GM23248 (cell line): ENCODE data around the gene FYB2. TPM values are rescaled to one million over a fixed set of nuclear protein-coding genes. Genes with fewer than 3 reads are reported as not detected.
"Not testable (repeated sequence)": the region's sequence is repeated elsewhere in the genome, so short reads cannot be mapped to it uniquely, and the experiment has no call there.

Experiments used
- DNase-seq: peaks from one replicate; pipeline ENCODE4 v3.0.0-alpha.2; 2015
- H2AFZ ChIP-seq: fragments of 200-600 bp; sonication (generic); 2 replicates; pipeline ENCODE4 v1.6.1; 2016; ENCODE audit warnings: antibody characterized with exemption
- H3F3A ChIP-seq: fragments of 200-600 bp; sonication (generic); 2 replicates; pipeline ENCODE4 v1.6.1; 2016; ENCODE audit warnings: mild to moderate bottlenecking, antibody characterized with exemption, mixed run types; ENCODE audit not compliant: insufficient read depth
- H3K27ac ChIP-seq: fragments of 200-600 bp; sonication (generic); 2 replicates; pipeline ENCODE4 v1.5.1; 2016; ENCODE audit warnings: mild to moderate bottlenecking
- H3K27me3 ChIP-seq: fragments of 200-600 bp; sonication (generic); replicated peaks from 2 replicates; pipeline ENCODE4 v1.6.1; 2016; ENCODE audit warnings: mild to moderate bottlenecking; ENCODE audit not compliant: insufficient read depth
- H3K36me3 ChIP-seq: fragments of 200-600 bp; sonication (generic); 2 replicates; pipeline ENCODE4 v1.6.1; 2016; ENCODE audit warnings: low read depth, mild to moderate bottlenecking
- H3K4me1 ChIP-seq: fragments of 200-600 bp; sonication (generic); 2 replicates; pipeline ENCODE4 v1.6.1; 2016; ENCODE audit warnings: mild to moderate bottlenecking; ENCODE audit not compliant: insufficient read depth
- H3K4me2 ChIP-seq: fragments of 200-600 bp; sonication (generic); one replicate; pipeline ENCODE4 v1.6.1; 2016; ENCODE audit warnings: mild to moderate bottlenecking; ENCODE audit not compliant: unreplicated experiment
- H3K4me3 ChIP-seq: fragments of 200-600 bp; sonication (generic); 2 replicates; pipeline ENCODE4 v1.5.1; 2016; ENCODE audit warnings: mild to moderate bottlenecking
- H3K79me2 ChIP-seq: fragments of 200-600 bp; sonication (generic); 2 replicates; pipeline ENCODE4 v1.6.1; 2016; ENCODE audit warnings: mild to moderate bottlenecking; ENCODE audit not compliant: insufficient read depth
- H3K9ac ChIP-seq: fragments of 200-600 bp; sonication (generic); 2 replicates; pipeline ENCODE4 v1.6.1; 2016; ENCODE audit warnings: mild to moderate bottlenecking
- H3K9me2 ChIP-seq: fragments of 200-600 bp; sonication (generic); 2 replicates; pipeline ENCODE4 v1.6.1; 2016; ENCODE audit warnings: mixed run types, mild to moderate bottlenecking, moderate library complexity; ENCODE audit not compliant: insufficient read depth
- H3K9me3 ChIP-seq: fragments of 200-600 bp; sonication (generic); one replicate; pipeline ENCODE4 v1.6.1; 2017; ENCODE audit warnings: low read depth
- H4K20me1 ChIP-seq: fragments of 200-600 bp; sonication (generic); 2 replicates; pipeline ENCODE4 v1.6.0; 2016; ENCODE audit not compliant: insufficient read depth
- EZH2 ChIP-seq: fragments of 200-600 bp; sonication (generic); IDR thresholded peaks from 2 replicates; pipeline ENCODE4 v1.6.1; 2018; ENCODE audit warnings: antibody characterized with exemption, mild to moderate bottlenecking; ENCODE audit not compliant: insufficient read depth, poor library complexity, severe bottlenecking
- EZH2phosphoT487 ChIP-seq: fragments of 200-600 bp; sonication (generic); IDR thresholded peaks from 2 replicates; pipeline ENCODE4 v1.6.1; 2018; ENCODE audit warnings: antibody characterized with exemption, moderate library complexity, mild to moderate bottlenecking, low read depth; ENCODE audit not compliant: insufficient read depth
- WGBS, 2 experiments: methylation state at CpG; one replicate each; pipeline ENCODE4 v1.1.6; 2015 to 2017; ENCODE audit warnings: low lambda C conversion rate in 2 of 2, low coverage in 1 of 2; ENCODE audit errors: missing lambda C conversion rate in 2 of 2; 5-methylcytosine and 5-hydroxymethylcytosine counted together
- in situ Hi-C: fragments of 300-500 bp; cut with MboI; formaldehyde crosslinking; loops from 2 replicates; pipeline ENCODE4 v1.15.0; 2020
- polyA plus RNA-seq: library from polyadenylated mRNA; unstranded; fragments of >200 nt; fragmentation: Nextera tagmentation; extraction: Ambion mirVana; gene quantifications from 2 replicates; pipeline ENCODE4 v1.2.1, GENCODE V29; 2016
- total RNA-seq: library from RNA; depleted of rRNA; stranded (reverse); fragments of >200 nt; shearing (Covaris generic); gene quantifications from 2 replicates; pipeline ENCODE4 v1.2.3, GENCODE V29; 2014

FYB2 gene
- total and polyA plus RNA-seq, 2 experiments from 2014 or later, result not detected

DNA sequence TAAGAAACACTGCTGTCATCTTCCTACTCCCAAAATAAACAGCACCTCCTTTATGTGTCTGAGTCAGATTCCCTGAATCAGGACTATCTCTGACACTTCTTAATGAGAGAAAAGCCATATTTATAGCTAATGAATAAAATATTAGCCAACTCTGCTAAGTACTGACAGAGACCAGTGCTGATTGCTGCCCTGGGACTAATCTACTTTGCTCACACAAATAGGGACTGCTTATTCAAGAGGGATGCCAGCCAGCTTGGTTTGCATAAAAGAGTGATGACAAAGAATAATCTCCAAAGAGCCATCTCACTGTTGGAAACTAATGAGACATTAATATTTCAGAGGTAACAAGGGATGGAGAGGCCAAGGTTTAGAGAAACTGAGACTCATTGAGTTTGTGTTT is 36.4 kb downstream of the FYB2 start:
- DNase-seq, result no peak
- no peaks in the 10 kb centered on the region for H3K79me2 ChIP-seq
- H2AFZ ChIP-seq, result no peak overlapping the region
- H3K9me3 ChIP-seq, result no peaks in the 10 kb centered on the region
- no peak overlapping the region for H3K4me3 ChIP-seq
- no peak overlapping the region for H3K27ac ChIP-seq
- H4K20me1 ChIP-seq, result no peaks in the 10 kb centered on the region
- no peaks in the 10 kb centered on the region for H3K4me1 ChIP-seq
- TF ChIP-seq EZH2phosphoT487 (no peak), EZH2 (no peak)
- H3K36me3 ChIP-seq, result no peaks in the 10 kb centered on the region
- no peak overlapping the region for H3K9ac ChIP-seq
- no peak overlapping the region for H3K4me2 ChIP-seq
- H3K9me2 ChIP-seq, result no peaks in the 10 kb centered on the region
- H3K27me3 ChIP-seq, result peaks cover 3% of the 10 kb centered on the region; the same call in 1 of the 2 replicates
- H3F3A ChIP-seq, result no peaks in the 10 kb centered on the region
- in situ Hi-C loops, result no loop called here

DNA sequence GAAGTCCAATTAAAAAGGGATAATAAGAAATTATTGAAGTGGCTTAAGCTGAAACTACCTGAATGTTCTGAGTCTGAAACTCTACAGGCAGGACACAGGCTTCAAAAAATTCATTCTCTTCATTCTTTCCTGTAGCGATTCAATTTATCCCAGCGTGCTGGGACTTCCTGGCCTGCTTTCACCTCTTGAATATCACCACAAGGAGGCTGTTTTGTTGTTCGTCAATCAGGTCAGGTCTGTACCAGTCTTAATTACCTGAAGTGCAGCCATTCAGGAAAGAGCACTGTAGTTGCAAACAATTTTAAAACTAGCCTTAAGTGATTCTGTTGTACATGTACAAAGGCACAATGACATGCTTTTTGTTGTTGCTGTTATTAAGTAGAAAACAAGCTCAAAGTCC is 38.4 kb downstream of the FYB2 start:
- Histone ChIP-seq H3K9me2 (no peaks in the 10 kb centered on the region), H4K20me1 (no peaks in the 10 kb centered on the region), H3F3A (no peaks in the 10 kb centered on the region), H3K9ac (no peak overlapping the region), H3K27me3 (0 out of 2 replicates have a peak, but pooled peaks cover 3% of the 10 kb centered on the region), H3K79me2 (no peaks in the 10 kb centered on the region), H2AFZ (no peak overlapping the region), H3K4me2 (no peak overlapping the region), H3K4me1 (no peaks in the 10 kb centered on the region), H3K27ac (no peak overlapping the region), H3K36me3 (no peaks in the 10 kb centered on the region), H3K4me3 (no peak overlapping the region), H3K9me3 (no peaks in the 10 kb centered on the region)
- WGBS, 2 experiments, result 52 to 56% methylated on average over 3 of the region's 3 CpGs
- no peak for DNase-seq
- in situ Hi-C loops, result no loop called here
- TF ChIP-seq EZH2 (no peak), EZH2phosphoT487 (no peak)

DNA sequence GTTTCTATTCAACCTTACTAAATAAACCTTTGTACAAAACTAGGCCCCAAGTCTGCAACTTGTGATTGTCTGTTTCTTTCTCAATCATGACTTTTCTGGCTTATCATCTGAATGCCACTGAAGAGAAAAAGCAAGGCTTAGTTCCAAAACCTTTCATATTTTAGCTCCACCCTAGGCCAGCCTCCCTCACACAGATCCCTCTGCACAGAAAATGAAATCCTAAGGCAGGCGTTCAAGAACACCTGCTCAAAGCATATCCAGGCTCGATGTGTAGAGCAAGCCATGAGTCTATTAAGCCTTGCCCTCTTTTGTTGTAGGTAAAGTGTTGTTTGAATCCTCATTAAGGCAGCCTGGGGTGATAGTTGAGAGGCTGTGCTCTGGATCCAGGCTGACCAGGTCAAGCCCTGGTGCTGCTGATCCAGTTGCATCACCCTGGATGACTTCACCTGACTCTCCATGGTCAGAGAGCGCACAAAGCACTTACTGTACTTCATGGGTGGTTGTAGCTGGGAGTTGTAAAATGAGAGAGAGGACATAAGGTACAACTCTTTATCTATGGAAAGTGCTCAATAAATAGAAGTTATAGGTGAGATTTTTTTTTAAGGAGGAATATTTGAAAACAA is 39.0 kb downstream of the FYB2 start:
- H3K9me3 ChIP-seq, result no peaks in the 10 kb centered on the region
- H3K4me2 ChIP-seq, result no peak overlapping the region
- TF ChIP-seq EZH2phosphoT487 (no peak), EZH2 (no peak)
- no peaks in the 10 kb centered on the region for H3K4me1 ChIP-seq
- H3K36me3 ChIP-seq, result no peaks in the 10 kb centered on the region
- H3K9me2 ChIP-seq, result no peaks in the 10 kb centered on the region
- no peaks in the 10 kb centered on the region for H3F3A ChIP-seq
- no peak for DNase-seq
- H3K9ac ChIP-seq, result no peak overlapping the region
- H4K20me1 ChIP-seq, result no peaks in the 10 kb centered on the region
- H3K4me3 ChIP-seq, result no peak overlapping the region
- in situ Hi-C loops, result no loop called here
- no peak overlapping the region for H3K27ac ChIP-seq
- H2AFZ ChIP-seq, result no peak overlapping the region
- H3K27me3 ChIP-seq, result 0 out of 2 replicates have a peak, but pooled peaks cover 3% of the 10 kb centered on the region
- H3K79me2 ChIP-seq, result no peaks in the 10 kb centered on the region
- 51 to 56% methylated on average over 3 of the region's 3 CpGs for WGBS, 2 experiments

DNA sequence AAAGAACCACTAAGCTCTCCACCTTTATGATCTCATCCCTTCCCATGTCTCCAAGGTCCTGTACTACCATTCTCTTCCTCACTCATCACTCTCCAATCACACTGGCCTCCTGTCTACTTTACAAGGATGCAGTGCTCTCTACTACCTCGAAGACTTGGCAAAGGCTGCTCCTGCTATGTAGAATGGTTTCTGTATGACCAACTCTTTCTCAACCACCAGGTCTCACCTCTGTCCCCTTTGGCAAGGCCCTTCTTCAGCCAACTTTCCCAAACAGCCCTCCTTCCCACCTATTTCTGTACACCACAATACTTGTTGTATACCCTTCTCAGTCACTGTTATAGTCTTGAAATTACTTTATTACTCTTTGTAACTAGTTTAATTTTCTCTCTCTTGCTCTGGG is 41.2 kb downstream of the FYB2 start:
- DNase-seq, result no peak
- H3K27ac ChIP-seq, result no peak overlapping the region
- in situ Hi-C loops, result no loop called here

DNA sequence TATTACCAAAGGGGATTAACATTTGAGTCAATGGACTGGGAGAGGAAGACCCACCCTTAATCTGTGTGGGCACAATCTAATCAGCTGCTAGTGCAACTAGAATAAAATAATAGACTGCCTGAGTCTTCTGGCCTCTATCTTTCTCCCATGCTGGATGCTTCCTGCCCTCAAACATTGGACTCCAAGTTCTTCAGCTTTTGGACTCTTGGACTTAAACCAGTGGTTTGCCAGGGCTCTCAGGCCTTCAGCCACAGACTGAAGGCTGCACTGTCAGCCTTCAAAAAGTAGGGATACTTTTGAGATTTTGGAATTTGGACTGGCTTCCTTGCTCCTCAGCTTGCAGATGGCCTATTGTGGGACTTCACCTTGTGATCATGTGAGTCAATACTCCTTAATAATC is 44.5 kb downstream of the FYB2 start:
- H3K27me3 ChIP-seq, H3K4me3 ChIP-seq, H3K9me3 ChIP-seq, DNase-seq, H3K27ac ChIP-seq, H3K9me2 ChIP-seq, H3F3A ChIP-seq, H3K4me1 ChIP-seq, H2AFZ ChIP-seq, H3K36me3 ChIP-seq, H3K9ac ChIP-seq, H3K4me2 ChIP-seq, H3K79me2 ChIP-seq, H4K20me1 ChIP-seq, in situ Hi-C loops: not testable (repeated sequence)

More for the DNA sequence above, 41.2 kb downstream of the FYB2 start:
- H3K4me3 ChIP-seq, result no peak overlapping the region
- H4K20me1 ChIP-seq, result no peaks in the 10 kb centered on the region
- H3K27me3 ChIP-seq, result no peaks in the 10 kb centered on the region; the same call in 1 of the 2 replicates
- H3F3A ChIP-seq, result no peaks in the 10 kb centered on the region
- no peaks in the 10 kb centered on the region for H3K9me3 ChIP-seq
- TF ChIP-seq EZH2, result no peak
- TF ChIP-seq EZH2phosphoT487, result no peak
- 0 to 5% methylated on average over 1 of the region's 1 CpG for WGBS, 2 experiments
- H3K9me2 ChIP-seq, result no peaks in the 10 kb centered on the region
- no peaks in the 10 kb centered on the region for H3K36me3 ChIP-seq
- H3K4me1 ChIP-seq, result no peaks in the 10 kb centered on the region
- H3K4me2 ChIP-seq, result no peak overlapping the region
- no peaks in the 10 kb centered on the region for H3K79me2 ChIP-seq
- H2AFZ ChIP-seq, result no peak overlapping the region
- no peak overlapping the region for H3K9ac ChIP-seq
